HFF-Myc (cell line): ENCODE results near the gene CERK.
"Not testable (repeated sequence)": the region's sequence is repeated elsewhere in the genome, so short reads cannot be mapped to it uniquely, and the experiment has no call there.

ENCODE experiments used
- DNase-seq: peaks from one replicate; pipeline ENCODE4 v3.0.0-alpha.2; 2011; ENCODE audit warnings: low read depth; ENCODE audit errors: extremely low read depth
- H3K4me3 ChIP-seq: replicated peaks from 2 replicates; pipeline ENCODE4 v1.5.1; 2011; ENCODE audit warnings: low read depth, mild to moderate bottlenecking, control low read depth, low read length
- TF ChIP-seq, protein P1 (sequence below): IDR thresholded peaks from 2 replicates; pipeline ENCODE4 v1.5.1; 2012; ENCODE audit warnings: mild to moderate bottlenecking, low read depth, low read length, control low read depth; ENCODE audit errors: missing control alignments

Gene CERK

GRCh38 chr22:46737105-46737975 is 712 bp downstream of the CERK start:
- no peak for DNase-seq
- H3K4me3 ChIP-seq, result peak overlapping the region; percentile 72
- TF ChIP-seq, protein P1, sequence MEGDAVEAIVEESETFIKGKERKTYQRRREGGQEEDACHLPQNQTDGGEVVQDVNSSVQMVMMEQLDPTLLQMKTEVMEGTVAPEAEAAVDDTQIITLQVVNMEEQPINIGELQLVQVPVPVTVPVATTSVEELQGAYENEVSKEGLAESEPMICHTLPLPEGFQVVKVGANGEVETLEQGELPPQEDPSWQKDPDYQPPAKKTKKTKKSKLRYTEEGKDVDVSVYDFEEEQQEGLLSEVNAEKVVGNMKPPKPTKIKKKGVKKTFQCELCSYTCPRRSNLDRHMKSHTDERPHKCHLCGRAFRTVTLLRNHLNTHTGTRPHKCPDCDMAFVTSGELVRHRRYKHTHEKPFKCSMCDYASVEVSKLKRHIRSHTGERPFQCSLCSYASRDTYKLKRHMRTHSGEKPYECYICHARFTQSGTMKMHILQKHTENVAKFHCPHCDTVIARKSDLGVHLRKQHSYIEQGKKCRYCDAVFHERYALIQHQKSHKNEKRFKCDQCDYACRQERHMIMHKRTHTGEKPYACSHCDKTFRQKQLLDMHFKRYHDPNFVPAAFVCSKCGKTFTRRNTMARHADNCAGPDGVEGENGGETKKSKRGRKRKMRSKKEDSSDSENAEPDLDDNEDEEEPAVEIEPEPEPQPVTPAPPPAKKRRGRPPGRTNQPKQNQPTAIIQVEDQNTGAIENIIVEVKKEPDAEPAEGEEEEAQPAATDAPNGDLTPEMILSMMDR, result no peak

- peak overlapping the region; percentile 72 for H3K4me3 ChIP-seq
- TF ChIP-seq, protein P1, result no peak
Observed at GRCh38 chr22:46736705-46737104, 1.3 kb downstream of the CERK start.

GRCh38 chr22:46735747-46736608 is 2.1 kb downstream of the CERK start:
- TF ChIP-seq, protein P1, result no peak
- DNase-seq, result no peak
- peak overlapping the region; percentile 72 for H3K4me3 ChIP-seq

More at GRCh38 chr22:46736705-46737104, 1.3 kb downstream of the CERK start:
- DNase-seq, result no peak

DNA sequence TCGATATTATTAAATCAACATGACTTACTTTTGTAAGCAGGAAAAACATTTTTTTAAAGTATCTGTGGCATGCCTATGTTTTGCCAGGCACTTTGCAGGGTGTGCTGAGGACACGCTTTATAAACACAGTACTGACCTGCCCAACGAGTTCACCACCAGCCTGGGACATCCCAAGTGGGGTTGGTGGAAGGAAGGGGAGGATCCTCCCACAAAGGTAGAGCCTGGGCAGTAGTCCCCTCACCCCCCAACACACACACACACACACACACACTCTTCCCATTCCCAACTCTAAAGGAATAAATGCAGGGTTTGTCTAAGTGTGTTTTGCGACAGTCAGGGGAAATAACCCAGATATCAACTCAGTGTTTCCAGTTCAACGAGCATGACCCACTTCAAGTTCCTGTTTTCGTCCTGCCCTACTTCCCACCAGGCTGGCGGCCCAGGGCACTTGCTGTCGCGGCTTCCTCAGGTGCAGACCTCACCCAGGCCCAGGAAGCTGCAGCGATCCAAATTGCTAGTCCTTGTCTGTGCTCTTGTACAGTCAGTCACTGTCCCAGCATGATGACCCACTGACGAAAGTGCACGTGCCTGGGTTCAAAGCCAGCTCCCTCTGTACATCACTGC is 3.1 kb downstream of the CERK start:
- DNase-seq, result no peak
- H3K4me3 ChIP-seq, result no peak overlapping the region
- TF ChIP-seq, protein P1, result no peak

GRCh38 chr22:46734213-46734722 is 3.8 kb downstream of the CERK start:
- DNase-seq, H3K4me3 ChIP-seq: not testable (repeated sequence)

DNA sequence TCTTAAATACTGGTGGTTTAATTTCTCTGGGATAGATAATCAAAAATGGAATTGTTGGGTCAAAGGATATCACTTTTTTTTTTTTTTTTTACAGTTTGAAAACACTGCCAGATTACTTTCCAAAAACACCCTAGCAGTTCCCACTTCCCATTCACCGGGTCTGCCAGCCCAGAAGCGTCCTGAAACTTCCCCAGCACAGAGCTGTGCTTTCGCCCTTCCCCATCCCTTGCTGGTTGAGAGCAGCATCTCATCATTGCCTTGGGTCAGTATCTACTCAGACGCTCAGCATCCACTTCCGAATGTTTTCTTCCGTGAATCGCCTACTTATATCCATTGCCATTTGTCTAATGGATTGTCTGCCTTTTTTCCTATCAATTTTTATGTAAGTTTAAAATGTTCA is 5.5 kb downstream of the CERK start:
- no peak for DNase-seq
- TF ChIP-seq, protein P1, result no peak
- no peak overlapping the region for H3K4me3 ChIP-seq
